Prostate gland (tissue), 2 donors: Measurements from ENCODE around the gene DHFR. TPM values are rescaled to one million over a fixed set of nuclear protein-coding genes. Genes with fewer than 3 reads are reported as not detected.

Experiments
- DNase-seq: peaks from one replicate; pipeline ENCODE4 v3.0.0-alpha.2; 2019; ENCODE audit warnings: low spot score
- H3K27ac ChIP-seq, 2 donors: fragments of 200-600 bp; sonication (generic); 2 replicates each; pipeline ENCODE4 v1.5.1; 2017 to 2019
- H3K27me3 ChIP-seq: fragments of 200-600 bp; sonication (generic); replicated peaks from 2 replicates; pipeline ENCODE4 v1.5.1; 2019; ENCODE audit not compliant: insufficient read depth
- H3K36me3 ChIP-seq, 2 donors: fragments of 200-600 bp; sonication (generic); 1 replicate in 1 of 2; 2 replicates in 1 of 2; pipeline versions ENCODE4 v1.5.1 to v1.8.1; 2017 to 2019
- H3K4me1 ChIP-seq: fragments of 200-600 bp; sonication (generic); replicated peaks from 2 replicates; pipeline ENCODE4 v1.5.1; 2019
- H3K4me3 ChIP-seq, 2 donors: fragments of 200-600 bp; sonication (generic); 2 replicates each; pipeline ENCODE4 v1.5.1; 2017 to 2019
- H3K9me3 ChIP-seq: fragments of 200-600 bp; sonication (generic); 2 replicates; pipeline ENCODE4 v1.5.1; 2017
- POLR2A ChIP-seq: fragments of 450-650 bp; IDR thresholded peaks from one replicate; pipeline ENCODE4 v1.6.1; 2016; ENCODE audit warnings: antibody characterized with exemption, mild to moderate bottlenecking
- POLR2AphosphoS5 ChIP-seq: sonication (generic); formaldehyde crosslinking; IDR thresholded peaks from one replicate; pipeline ENCODE4 v1.6.1; 2017; ENCODE audit warnings: antibody characterized with exemption
- WGBS: methylation state at CpG from one replicate; pipeline ENCODE4 v1.1.5; 2018; 5-methylcytosine and 5-hydroxymethylcytosine counted together
- intact Hi-C: fragments of 100-400 bp; cut with DNase I; formaldehyde crosslinking; loops from one replicate; pipeline ENCODE4 v1.14.2; 2022
- total RNA-seq, 2 donors: library from RNA; depleted of rRNA; stranded (reverse); fragments of >200 nt; gene quantifications; one replicate each; pipeline ENCODE4 v1.1.0, GENCODE V29; 2016
- TF ChIP-seq, protein P1 (sequence below), 4 experiments: fragments of 200-600 bp in 2 of 4; fragments of 450-650 bp in 2 of 4; sonication (generic) in 2 of 4; IDR thresholded peaks; 1 replicate in 3 of 4; 2 replicates in 1 of 4; pipeline ENCODE4 v1.5.1; 2016 to 2019; ENCODE audit warnings: antibody characterized with exemption in 4 of 4, mild to moderate bottlenecking in 2 of 4, moderate library complexity in 2 of 4

The DHFR gene
- total RNA-seq, 2 donors from 2014 or later: 6.8 to 15.7 TPM

DNA sequence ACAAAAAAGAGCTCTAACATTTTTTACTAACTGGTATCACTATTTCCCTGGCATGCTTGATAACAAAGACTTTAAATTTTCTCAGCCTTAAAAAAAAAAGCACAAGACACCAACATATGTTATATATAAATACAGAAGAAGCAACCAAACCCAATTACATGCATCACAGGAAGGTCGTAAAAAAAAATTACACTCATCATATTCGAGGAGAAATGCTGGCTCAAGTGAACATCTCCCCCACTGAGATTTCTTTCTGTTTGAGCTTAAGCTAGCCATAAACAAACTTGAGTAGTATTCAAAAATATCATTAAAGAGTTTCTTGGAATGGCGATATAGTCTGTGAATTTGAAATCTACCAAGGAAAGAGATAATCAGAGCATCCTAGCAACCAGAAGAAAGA, 7.9 kb downstream of the DHFR start:
- Histone ChIP-seq H3K4me3 (no peak overlapping the region), H3K36me3 (no peaks in the 10 kb centered on the region), H3K9me3 (no peaks in the 10 kb centered on the region), H3K4me1 (no peaks in the 10 kb centered on the region), H3K27me3 (no peaks in the 10 kb centered on the region), H3K27ac (no peak overlapping the region)
- intact Hi-C loops: no loop called here
- TF ChIP-seq, protein P1, sequence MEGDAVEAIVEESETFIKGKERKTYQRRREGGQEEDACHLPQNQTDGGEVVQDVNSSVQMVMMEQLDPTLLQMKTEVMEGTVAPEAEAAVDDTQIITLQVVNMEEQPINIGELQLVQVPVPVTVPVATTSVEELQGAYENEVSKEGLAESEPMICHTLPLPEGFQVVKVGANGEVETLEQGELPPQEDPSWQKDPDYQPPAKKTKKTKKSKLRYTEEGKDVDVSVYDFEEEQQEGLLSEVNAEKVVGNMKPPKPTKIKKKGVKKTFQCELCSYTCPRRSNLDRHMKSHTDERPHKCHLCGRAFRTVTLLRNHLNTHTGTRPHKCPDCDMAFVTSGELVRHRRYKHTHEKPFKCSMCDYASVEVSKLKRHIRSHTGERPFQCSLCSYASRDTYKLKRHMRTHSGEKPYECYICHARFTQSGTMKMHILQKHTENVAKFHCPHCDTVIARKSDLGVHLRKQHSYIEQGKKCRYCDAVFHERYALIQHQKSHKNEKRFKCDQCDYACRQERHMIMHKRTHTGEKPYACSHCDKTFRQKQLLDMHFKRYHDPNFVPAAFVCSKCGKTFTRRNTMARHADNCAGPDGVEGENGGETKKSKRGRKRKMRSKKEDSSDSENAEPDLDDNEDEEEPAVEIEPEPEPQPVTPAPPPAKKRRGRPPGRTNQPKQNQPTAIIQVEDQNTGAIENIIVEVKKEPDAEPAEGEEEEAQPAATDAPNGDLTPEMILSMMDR (IDR thresholded peaks at IDR 0.05): no peak
- TF ChIP-seq POLR2A (no peak), POLR2AphosphoS5 (no peak)
- WGBS: 77% methylated on average over 3 of the region's 3 CpGs
- DNase-seq: no peak

GRCh38 chr5:80644900-80645299, 9.9 kb downstream of the DHFR start:
- intact Hi-C loops: no loop called here
- TF ChIP-seq, protein P1 (IDR thresholded peaks at IDR 0.05): no peak
- Histone ChIP-seq H3K4me3 (no peak overlapping the region), H3K27ac (no peak overlapping the region), H3K4me1 (no peaks in the 10 kb centered on the region), H3K27me3 (no peaks in the 10 kb centered on the region), H3K36me3 (no peaks in the 10 kb centered on the region), H3K9me3 (no peaks in the 10 kb centered on the region)
- 64% methylated on average over 4 of the region's 4 CpGs for WGBS
- no peak for DNase-seq

GRCh38 chr5:80641353-80641752, 13.4 kb downstream of the DHFR start:
- 57% methylated on average over 4 of the region's 4 CpGs for WGBS
- intact Hi-C loops: no loop called here
- H3K4me3 ChIP-seq: no peak overlapping the region
- H3K36me3 ChIP-seq: no peaks in the 10 kb centered on the region
- H3K4me1 ChIP-seq: no peaks in the 10 kb centered on the region
- DNase-seq: no peak
- no peaks in the 10 kb centered on the region for H3K9me3 ChIP-seq
- TF ChIP-seq, protein P1 (IDR thresholded peaks at IDR 0.05): no peak
- TF ChIP-seq POLR2AphosphoS5: no peak
- TF ChIP-seq POLR2A: no peak
- no peak overlapping the region for H3K27ac ChIP-seq
- H3K27me3 ChIP-seq: no peaks in the 10 kb centered on the region

DNA sequence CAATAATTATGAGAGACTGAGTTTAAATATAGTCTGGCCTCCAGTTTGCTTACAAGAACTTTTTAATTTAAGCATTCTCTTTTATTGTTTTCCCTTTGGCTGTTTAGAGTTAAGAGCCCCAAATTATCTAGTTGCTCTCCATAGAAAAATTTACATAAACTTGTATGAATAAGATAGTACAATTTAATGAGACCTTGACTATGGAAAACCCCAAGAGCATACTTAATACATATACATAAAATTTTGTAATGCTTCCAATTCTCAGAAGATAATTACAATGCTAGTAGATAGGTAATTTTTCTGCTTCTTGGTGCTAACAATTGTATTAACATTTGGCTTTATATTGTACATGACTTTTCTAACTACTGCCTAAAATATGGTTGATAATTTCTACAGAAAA, 20.6 kb downstream of the DHFR start:
- Histone ChIP-seq H3K9me3 (no peaks in the 10 kb centered on the region), H3K27me3 (no peaks in the 10 kb centered on the region), H3K4me3 (no peak overlapping the region), H3K4me1 (no peaks in the 10 kb centered on the region), H3K36me3 (no peaks in the 10 kb centered on the region), H3K27ac (no peak overlapping the region)
- TF ChIP-seq POLR2AphosphoS5: no peak
- TF ChIP-seq, protein P1 (IDR thresholded peaks at IDR 0.05): no peak
- TF ChIP-seq POLR2A: no peak
- intact Hi-C loops: no loop called here
- DNase-seq: no peak

DNA sequence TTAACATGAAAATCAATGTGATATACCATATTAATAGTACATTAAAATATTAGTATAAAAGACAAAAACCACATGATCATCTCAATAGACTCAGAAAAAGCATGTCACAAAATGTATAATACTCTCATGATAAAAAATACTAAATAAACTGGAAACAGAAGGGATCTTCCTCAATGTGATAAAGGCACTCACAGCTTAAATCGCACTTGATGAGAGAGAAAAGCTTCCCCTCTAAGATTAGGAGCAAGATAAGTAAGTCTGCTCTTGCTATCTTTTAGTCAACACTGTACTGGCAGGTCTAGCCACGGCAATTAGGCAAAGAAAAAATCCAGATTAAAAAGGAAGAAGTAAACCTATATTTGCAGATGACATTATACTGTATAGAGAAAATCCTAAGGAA, 22.1 kb downstream of the DHFR start:
- no peaks in the 10 kb centered on the region for H3K9me3 ChIP-seq
- DNase-seq: no peak
- TF ChIP-seq POLR2A (no peak), POLR2AphosphoS5 (no peak)
- TF ChIP-seq, protein P1 (IDR thresholded peaks at IDR 0.05): no peak
- intact Hi-C loops: no loop called here
- H3K4me3 ChIP-seq: no peak overlapping the region
- no peaks in the 10 kb centered on the region for H3K4me1 ChIP-seq
- WGBS: 77% methylated on average over 2 of the region's 2 CpGs
- no peak overlapping the region for H3K27ac ChIP-seq
- H3K36me3 ChIP-seq: no peaks in the 10 kb centered on the region
- H3K27me3 ChIP-seq: no peaks in the 10 kb centered on the region
